Measurements from ENCODE around the gene CACFD1. TPM values are rescaled to one million over a fixed set of nuclear protein-coding genes. Genes with fewer than 3 reads are reported as not detected.

The CACFD1 gene
- total RNA-seq, 2 donors from 2014 or later: 19.2 to 25.4 TPM

- intact Hi-C loops (cut with DNase I): no loop called here
- H3K9me3 ChIP-seq: no peaks in the 10 kb centered on the region
- no peak for TF ChIP-seq POLR2A (IDR thresholded peaks at IDR 0.05)
- no peak for TF ChIP-seq CTCF (IDR thresholded peaks at IDR 0.05)
- H3K4me3 ChIP-seq: no peak overlapping the region
- WGBS, 2 donors: 89 to 97% methylated on average over 9 of the region's 9 CpGs
- peaks cover 18% of the 10 kb centered on the region for H3K4me1 ChIP-seq
- DNase-seq (no peak), ATAC-seq (no peak)
- H3K27me3 ChIP-seq: no peaks in the 10 kb centered on the region
- no peak overlapping the region for H3K27ac ChIP-seq
- no peaks in the 10 kb centered on the region for H3K36me3 ChIP-seq (replicated peaks in 1 of 2; ENCODE audit: insufficient read depth in 1 of 2, low read depth in 2 of 2)
These were observed 3.4 kb upstream of the CACFD1 start for GRCh38 chr9:133456409-133456808.

DNA sequence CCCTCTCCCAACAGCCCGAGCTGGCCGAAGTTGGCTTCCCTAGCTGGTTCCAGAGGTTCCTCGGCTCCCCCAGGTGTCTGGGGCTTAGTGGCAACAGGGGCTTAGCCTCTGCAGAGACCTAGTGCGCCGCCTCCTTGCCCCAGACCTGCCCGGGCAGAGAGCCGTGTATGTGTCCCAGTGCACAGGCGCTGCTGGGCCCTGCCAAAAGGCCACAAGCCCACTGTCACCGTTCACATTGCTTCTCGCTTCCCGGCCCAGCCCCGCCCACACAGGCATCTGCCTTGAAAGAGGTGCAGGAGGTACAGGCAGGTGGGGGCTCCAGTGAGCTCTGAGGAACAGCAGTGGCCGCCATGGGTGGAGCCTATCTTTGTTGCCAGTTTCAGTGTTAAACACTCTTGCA lies 2.5 kb upstream of the CACFD1 start:
- H3K27ac ChIP-seq: no peak overlapping the region
- no peaks in the 10 kb centered on the region for H3K27me3 ChIP-seq
- H3K4me3 ChIP-seq: no peak overlapping the region
- no peaks in the 10 kb centered on the region for H3K9me3 ChIP-seq
- intact Hi-C loops (cut with DNase I): no loop called here
- TF ChIP-seq CTCF (IDR thresholded peaks at IDR 0.05) (no peak), POLR2A (IDR thresholded peaks at IDR 0.05) (no peak)
- 86 to 88% methylated on average over 1 to 13 of the region's 13 CpGs for WGBS, 2 donors
- no peaks in the 10 kb centered on the region for H3K36me3 ChIP-seq (replicated peaks in 1 of 2; ENCODE audit: insufficient read depth in 1 of 2, low read depth in 2 of 2)
- ATAC-seq (no peak), DNase-seq (no peak)
- H3K4me1 ChIP-seq: peaks cover 22% of the 10 kb centered on the region

- intact Hi-C loops (cut with DNase I): no loop called here
These were observed 2.0 kb upstream of the CACFD1 start for GRCh38 chr9:133457748-133458147.

GRCh38 chr9:133458643-133459312 lies 1.0 kb upstream of the CACFD1 start:
- ATAC-seq (no peak), DNase-seq (no peak)
- no peaks in the 10 kb centered on the region for H3K9me3 ChIP-seq
- TF ChIP-seq CTCF (IDR thresholded peaks at IDR 0.05) (no peak), POLR2A (IDR thresholded peaks at IDR 0.05) (no peak)
- H3K4me1 ChIP-seq: peaks cover 22% of the 10 kb centered on the region
- H3K27ac ChIP-seq: peak overlapping the region in 2 of 4 donors; percentile 93 to 97
- intact Hi-C loops (cut with DNase I): no loop called here
- no peaks in the 10 kb centered on the region for H3K36me3 ChIP-seq (replicated peaks in 1 of 2; ENCODE audit: insufficient read depth in 1 of 2, low read depth in 2 of 2)
- H3K27me3 ChIP-seq: no peaks in the 10 kb centered on the region
- 54 to 55% methylated on average over 11 to 16 of the region's 16 CpGs for WGBS, 2 donors
- no peak overlapping the region for H3K4me3 ChIP-seq

More at GRCh38 chr9:133457748-133458147, 2.0 kb upstream of the CACFD1 start:
- Histone ChIP-seq H3K27me3 (no peaks in the 10 kb centered on the region), H3K9me3 (no peaks in the 10 kb centered on the region), H3K27ac (no peak overlapping the region), H3K36me3 (replicated peaks in 1 of 2; ENCODE audit: insufficient read depth in 1 of 2, low read depth in 2 of 2) (no peaks in the 10 kb centered on the region), H3K4me3 (no peak overlapping the region), H3K4me1 (peaks cover 22% of the 10 kb centered on the region)
- DNase-seq (no peak), ATAC-seq (no peak)
- 89% methylated on average over 11 of the region's 11 CpGs; no CpG with 5 or more reads in 1 of the 2 donors for WGBS, 2 donors
- TF ChIP-seq CTCF (IDR thresholded peaks at IDR 0.05): no peak
- no peak for TF ChIP-seq POLR2A (IDR thresholded peaks at IDR 0.05)

Data from body of pancreas (tissue), 4 donors.